Small intestine (tissue), 16 donors: ENCODE measurements around the gene OR5B17. TPM values are rescaled to one million over a fixed set of nuclear protein-coding genes. Genes with fewer than 3 reads are reported as not detected.
"Not testable (repeated sequence)": the region's sequence is repeated elsewhere in the genome, so short reads cannot be mapped to it uniquely, and the experiment has no call there.

Source experiments
- DNase-seq, 2 donors: peaks; one replicate each; pipeline versions ENCODE4 v3.0.0 to v3.0.0-alpha.2; 2013
- FAIRE-seq: peaks from 2 replicates; lab custom pipeline; 2012; peaks lifted over from hg19 to GRCh38; lab: Jason Lieb, UNC
- H3K27ac ChIP-seq, 3 donors: one replicate each; pipeline ENCODE4 v1.5.1; 2013; ENCODE audit warnings: low read length in 2 of 3, mild to moderate bottlenecking in 2 of 3, control low read depth in 1 of 3, inconsistent platforms in 1 of 3, low read depth in 1 of 3, moderate library complexity in 1 of 3
- H3K27me3 ChIP-seq, 3 donors: one replicate each; pipeline ENCODE4 v1.6.1; 2013; ENCODE audit warnings: low read length in 3 of 3, inconsistent platforms in 1 of 3; ENCODE audit not compliant: control insufficient read depth in 3 of 3, insufficient read depth in 3 of 3
- H3K36me3 ChIP-seq, 3 donors: one replicate each; pipeline ENCODE4 v1.6.1; 2013; ENCODE audit warnings: low read length in 3 of 3, inconsistent platforms in 1 of 3, low read depth in 1 of 3, mild to moderate bottlenecking in 1 of 3, moderate library complexity in 1 of 3; ENCODE audit not compliant: control insufficient read depth in 3 of 3, insufficient read depth in 2 of 3
- H3K4me1 ChIP-seq, 3 donors: one replicate each; pipeline ENCODE4 v1.6.1; 2013; ENCODE audit warnings: low read length in 2 of 3, inconsistent platforms in 1 of 3, low read depth in 1 of 3, mild to moderate bottlenecking in 1 of 3, moderate library complexity in 1 of 3; ENCODE audit not compliant: control insufficient read depth in 3 of 3, insufficient read depth in 2 of 3
- H3K4me3 ChIP-seq, 3 donors: one replicate each; pipeline ENCODE4 v1.5.1; 2013; ENCODE audit warnings: low read length in 3 of 3, control low read depth in 1 of 3, inconsistent platforms in 1 of 3, low read depth in 1 of 3, mild to moderate bottlenecking in 1 of 3, moderate library complexity in 1 of 3
- H3K9me3 ChIP-seq, 2 donors: one replicate each; pipeline ENCODE4 v1.6.1; 2013; ENCODE audit warnings: low read depth in 1 of 2, low read length in 1 of 2; ENCODE audit not compliant: control insufficient read depth in 2 of 2, insufficient read depth in 1 of 2
- WGBS, 3 donors: extraction: QIAGEN DNeasy Blood & Tissue Kit; methylation state at CpG; one replicate each; pipeline ENCODE4 v1.1.7; 2013; 5-methylcytosine and 5-hydroxymethylcytosine counted together
- long read RNA-seq, 10 donors: transcript quantifications; one replicate each; lab custom pipeline, GENCODE V29; 2026
- polyA plus RNA-seq, 4 donors: library from polyadenylated mRNA; stranded (reverse) in 3 of 4; unstranded in 1 of 4; fragments of 200-250 nt in 3 of 4; fragments of 120-200 nt in 1 of 4; gene quantifications; one replicate each; pipeline versions ENCODE4 v1.2.1 to v1.2.3, GENCODE V29; 2013
- donor health status: healthy with polysubstance abuse.
- donor health status: control.
- donor health status: control.
- donor health status: Bipolar disorder and iron deficiency.
- donor health status: healthy.

OR5B17 gene
- polyA plus RNA-seq, result not detected
- long read RNA-seq, donor 1, result 0 reads
- long read RNA-seq, donor 2, result 0 reads
- long read RNA-seq, donor 3, result 0 reads
- long read RNA-seq, donor 4, result 0 reads
- long read RNA-seq, donor 5, result 0 reads
- long read RNA-seq, donor 6, result 0 reads
- long read RNA-seq, donor 7, result 0 reads
- long read RNA-seq, donor 8, result 0 reads
- long read RNA-seq, donor 9, result 0 reads
- long read RNA-seq, donor 10, result 0 reads

DNA sequence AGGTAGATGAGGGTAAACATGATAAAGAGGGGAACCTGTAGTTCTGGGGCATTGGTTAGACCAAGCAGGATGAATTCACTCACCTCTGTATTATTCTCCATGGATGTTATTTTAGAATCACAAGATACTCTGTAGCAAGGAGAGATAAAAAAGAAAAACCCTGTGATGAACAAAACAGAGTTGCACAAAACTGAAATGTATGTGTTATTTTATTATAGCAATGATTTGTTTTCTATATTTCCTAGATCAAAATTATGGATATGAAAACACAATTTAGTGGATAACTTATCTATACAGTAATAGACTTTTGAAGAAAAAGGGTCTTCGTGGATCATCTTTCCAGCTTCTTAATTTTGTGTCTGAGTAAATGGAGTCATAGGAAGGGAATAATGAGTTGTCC, at the start of gene OR5B17:
TSS of gene OR5B17 (minus strand) at position 101 of the 400 bp plus-strand sequence. CDS start at position 101, 0 bp downstream.
- FAIRE-seq, result no peak
- Histone ChIP-seq H3K4me3 (no peak within 1 kb of the TSS), H3K36me3 (no peaks in the 10 kb centered on the region), H3K27me3 (no peaks in the 10 kb centered on the region), H3K9me3 (no peaks in the 10 kb centered on the region), H3K27ac (no peak within 1 kb of the TSS), H3K4me1 (no peaks in the 10 kb centered on the region)
- 41 to 66% (median 52%) methylated on average over 1 of the region's 1 CpG for WGBS, 3 donors
- no peak for DNase-seq

DNA sequence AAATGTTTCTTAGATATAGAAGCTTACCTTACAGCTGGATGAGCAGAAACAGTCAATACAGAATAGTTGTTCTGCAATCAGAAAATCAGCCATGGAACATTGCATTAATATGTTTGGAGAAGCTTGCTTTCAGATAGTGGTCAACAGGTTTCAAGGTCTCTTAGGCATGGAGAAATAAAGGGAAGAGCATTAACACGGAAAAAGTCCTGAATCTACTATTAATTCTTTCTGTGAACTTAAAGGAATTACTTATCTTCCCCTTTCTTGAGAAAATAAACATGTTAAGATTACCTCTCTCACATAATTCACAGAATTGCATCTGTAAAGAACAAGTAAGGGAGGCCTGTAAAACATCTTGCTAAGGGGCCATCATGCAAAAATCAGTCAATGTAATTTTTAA, 47.9 kb upstream of the OR5B17 start, which contains the start of gene OR5B3:
TSS of gene OR5B3 (minus strand) at position 101 of the 400 bp plus-strand sequence. CDS start 3,465 bp downstream, outside the sequence.
- H3K4me1 ChIP-seq, result no peaks in the 10 kb centered on the region
- no peaks in the 10 kb centered on the region for H3K27me3 ChIP-seq
- no peak within 1 kb of the TSS for H3K4me3 ChIP-seq
- 51 to 62% (median 59%) methylated on average over 1 of the region's 1 CpG for WGBS, 3 donors
- H3K27ac ChIP-seq, result no peak within 1 kb of the TSS
- no peaks in the 10 kb centered on the region for H3K36me3 ChIP-seq
- DNase-seq (no peak), FAIRE-seq (no peak)
- H3K9me3 ChIP-seq, result peaks cover 0 to 14% of the 10 kb centered on the region in 2 donors

DNA sequence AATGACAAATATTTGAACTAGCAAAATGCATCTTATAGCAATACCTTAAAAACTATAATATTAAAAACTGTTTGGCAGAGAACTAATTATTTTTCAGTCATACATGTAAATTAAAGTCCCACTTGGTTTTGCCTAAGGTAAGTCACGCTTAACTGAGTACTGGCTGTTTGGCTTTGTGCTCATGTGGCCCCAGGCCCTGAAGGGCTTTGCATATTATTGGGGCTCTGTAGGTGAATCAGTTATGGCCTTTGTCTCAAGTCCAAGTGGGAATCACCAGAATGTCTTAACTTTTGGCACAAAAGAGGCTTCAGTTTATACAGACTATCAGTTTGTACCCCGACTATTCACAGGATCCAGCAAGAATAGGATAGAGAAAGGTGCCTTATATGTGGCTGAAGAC, 40.8 kb upstream of the OR5B17 start:
- DNase-seq, H3K4me3 ChIP-seq, FAIRE-seq, H3K27me3 ChIP-seq, H3K27ac ChIP-seq, H3K36me3 ChIP-seq, H3K9me3 ChIP-seq, H3K4me1 ChIP-seq: not testable (repeated sequence)
- WGBS, 3 donors, result 67 to 74% (median 67%) methylated on average over 1 of the region's 2 CpGs

DNA sequence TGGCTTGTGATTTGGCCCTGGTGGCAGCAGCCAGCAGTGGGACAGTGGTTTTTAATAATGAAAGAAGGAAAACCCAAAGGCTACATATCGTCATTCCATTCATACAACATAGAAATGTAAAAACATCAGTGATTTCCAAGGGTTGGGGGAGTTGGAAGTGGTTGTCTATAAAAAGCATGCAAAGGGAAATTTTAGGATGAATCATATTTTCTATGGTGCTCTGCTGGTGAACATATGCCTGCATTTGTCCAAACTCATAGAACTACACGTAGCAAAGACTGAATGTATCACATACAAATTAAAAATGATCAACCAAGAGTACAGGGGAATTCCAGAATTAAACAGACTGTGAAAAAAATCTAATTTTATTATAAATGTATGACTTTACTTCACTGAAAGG, 36.7 kb upstream of the OR5B17 start:
- Histone ChIP-seq H3K4me3 (no peak overlapping the region), H3K9me3 (peaks cover 0 to 7% of the 10 kb centered on the region in 2 donors), H3K36me3 (no peaks in the 10 kb centered on the region), H3K4me1 (no peaks in the 10 kb centered on the region), H3K27me3 (no peaks in the 10 kb centered on the region), H3K27ac (no peak overlapping the region)
- 67 to 77% (median 77%) methylated on average over 2 of the region's 2 CpGs for WGBS, 3 donors
- FAIRE-seq (no peak), DNase-seq (no peak)

DNA sequence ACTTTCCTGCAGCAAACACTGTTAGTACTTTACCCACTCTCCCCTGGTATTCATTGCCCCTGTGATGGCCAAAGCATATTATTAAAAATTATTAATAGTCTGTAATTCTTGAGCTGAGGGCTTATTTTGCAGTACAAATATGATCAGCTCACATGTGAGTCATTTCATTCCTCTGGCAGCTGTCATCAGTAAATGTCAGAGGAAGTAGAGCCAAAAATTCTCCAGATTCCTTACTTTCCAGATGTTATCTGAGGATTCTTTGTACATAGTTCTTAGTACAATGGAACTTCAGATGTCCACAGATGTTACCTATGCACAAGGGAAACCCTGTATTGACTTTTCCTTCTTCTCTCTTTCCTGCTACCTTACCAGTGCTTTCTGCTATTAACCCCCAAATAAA, 35.3 kb upstream of the OR5B17 start:
- no peak for FAIRE-seq
- no peak overlapping the region for H3K27ac ChIP-seq
- no peaks in the 10 kb centered on the region for H3K27me3 ChIP-seq
- no peak overlapping the region for H3K4me3 ChIP-seq
- DNase-seq, result no peak
- H3K9me3 ChIP-seq, result peaks cover 0 to 10% of the 10 kb centered on the region in 2 donors
- H3K36me3 ChIP-seq, result no peaks in the 10 kb centered on the region
- H3K4me1 ChIP-seq, result no peaks in the 10 kb centered on the region

DNA sequence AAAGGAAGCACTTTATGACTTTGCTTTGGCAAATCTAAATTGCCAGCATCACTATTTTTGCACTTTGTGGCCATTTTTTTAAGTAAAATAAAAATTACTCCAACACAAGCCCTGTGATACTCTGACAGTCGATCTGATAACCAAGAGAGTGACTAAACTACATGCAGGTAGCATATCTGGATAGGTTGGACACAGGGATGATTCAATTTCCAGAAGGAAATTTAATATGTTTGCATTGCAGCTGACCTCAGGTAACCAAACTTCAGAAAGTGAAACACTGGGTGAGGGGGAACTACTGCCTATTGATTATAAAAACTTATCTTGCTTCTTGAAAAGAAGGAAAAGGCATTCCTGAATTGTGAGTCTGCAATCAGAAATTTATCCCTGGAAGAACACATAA, 33.9 kb upstream of the OR5B17 start:
- Histone ChIP-seq H3K27ac (no peak overlapping the region), H3K27me3 (no peaks in the 10 kb centered on the region), H3K4me1 (no peaks in the 10 kb centered on the region), H3K4me3 (no peak overlapping the region), H3K36me3 (no peaks in the 10 kb centered on the region), H3K9me3 (peaks cover 0 to 10% of the 10 kb centered on the region in 2 donors)
- DNase-seq (no peak), FAIRE-seq (no peak)
- WGBS, 3 donors, result 12 to 29% (median 14%) methylated on average over 1 of the region's 1 CpG

DNA sequence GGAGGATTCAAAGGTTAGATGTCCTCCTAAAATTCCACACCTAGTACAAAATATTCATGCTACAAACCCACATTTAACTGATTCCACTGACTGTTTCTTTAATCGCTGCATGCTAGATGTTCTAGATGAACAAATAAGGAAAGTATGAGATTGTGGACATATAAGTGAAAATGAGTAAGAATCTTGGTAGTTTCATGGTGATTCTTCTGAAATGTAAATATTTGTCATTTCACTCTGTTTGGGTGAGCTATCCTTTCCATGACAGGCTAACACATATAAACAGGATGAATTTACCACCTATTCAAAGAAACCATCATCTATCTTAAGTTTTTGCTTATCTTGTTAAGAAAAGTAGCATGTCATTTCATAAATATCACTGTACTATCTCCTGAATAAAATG, 33.0 kb upstream of the OR5B17 start:
- Histone ChIP-seq H3K36me3 (no peaks in the 10 kb centered on the region), H3K4me3 (no peak overlapping the region), H3K9me3 (peaks cover 0 to 10% of the 10 kb centered on the region in 2 donors), H3K4me1 (no peaks in the 10 kb centered on the region), H3K27ac (no peak overlapping the region), H3K27me3 (no peaks in the 10 kb centered on the region)
- no peak for DNase-seq
- WGBS, 3 donors, result 80 to 95% (median 93%) methylated on average over 1 of the region's 1 CpG
- FAIRE-seq, result no peak

DNA sequence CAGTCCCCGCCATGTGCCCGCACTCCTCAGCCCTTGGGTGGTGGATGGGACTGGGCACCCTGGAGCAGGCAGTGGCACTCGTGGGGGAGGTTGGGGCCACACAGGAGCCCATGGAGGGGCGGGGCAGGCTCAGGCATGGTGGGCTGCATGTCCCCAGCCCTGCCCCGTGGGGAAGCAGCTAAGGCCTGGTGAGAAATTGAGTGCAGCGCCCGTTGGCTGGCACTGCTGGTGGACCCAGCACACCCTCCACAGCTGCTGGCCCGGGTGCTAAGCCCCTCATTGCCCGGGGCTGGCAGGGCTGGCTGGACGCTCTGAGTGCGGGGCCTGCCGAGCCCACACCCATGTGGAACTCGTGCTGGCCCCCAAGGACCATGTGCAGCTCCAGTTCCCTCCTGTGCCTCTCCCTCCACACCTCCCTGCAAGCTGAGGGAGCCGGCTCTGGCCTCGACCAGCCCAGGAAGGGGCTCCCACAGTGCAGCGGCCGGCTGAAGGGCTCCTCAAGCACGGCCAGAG, 31.7 kb upstream of the OR5B17 start:
- no peak for FAIRE-seq
- Histone ChIP-seq H3K27me3 (no peaks in the 10 kb centered on the region), H3K27ac (no peak overlapping the region), H3K4me1 (no peaks in the 10 kb centered on the region), H3K4me3 (no peak overlapping the region), H3K9me3 (peaks cover 0 to 10% of the 10 kb centered on the region in 2 donors), H3K36me3 (no peaks in the 10 kb centered on the region)
- WGBS, 3 donors, result 76 to 85% (median 82%) methylated on average over 17 to 18 of the region's 18 CpGs
- no peak for DNase-seq

DNA sequence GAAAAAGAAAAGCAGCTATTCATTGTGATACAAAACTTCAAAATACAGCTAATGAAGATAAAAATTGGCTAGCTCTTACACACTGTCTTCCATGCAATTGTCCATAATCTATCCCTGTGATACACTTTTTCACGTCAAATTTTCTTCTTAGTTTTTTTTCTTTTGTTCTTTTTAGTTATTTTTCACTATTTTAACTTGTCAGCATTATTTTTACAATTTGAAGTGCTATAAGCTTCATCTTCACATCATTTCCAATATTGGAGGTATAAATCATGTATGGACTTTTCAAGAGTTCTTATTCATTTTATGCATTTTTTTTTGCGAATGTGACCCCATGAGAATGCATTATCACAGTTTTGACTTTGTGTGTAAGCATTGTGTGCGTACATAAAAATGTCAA, 4.1 kb downstream of the OR5B17 start:
- no peak overlapping the region for H3K27ac ChIP-seq
- no peak for DNase-seq
- no peaks in the 10 kb centered on the region for H3K9me3 ChIP-seq
- H3K4me1 ChIP-seq, result no peaks in the 10 kb centered on the region
- no peaks in the 10 kb centered on the region for H3K27me3 ChIP-seq
- FAIRE-seq, result no peak
- no peaks in the 10 kb centered on the region for H3K36me3 ChIP-seq
- H3K4me3 ChIP-seq, result no peak overlapping the region
- 77 to 88% (median 87%) methylated on average over 3 of the region's 3 CpGs for WGBS, 3 donors
